ENCODE results near the gene HS3ST6. TPM values are rescaled to one million over a fixed set of nuclear protein-coding genes. Genes with fewer than 3 reads are reported as not detected.

Gene HS3ST6
- total and polyA plus RNA-seq, 9 of the 15 experiments (the other 6 are each of a cell fraction or from before 2014, with no cell fraction given), result not detected

DNA sequence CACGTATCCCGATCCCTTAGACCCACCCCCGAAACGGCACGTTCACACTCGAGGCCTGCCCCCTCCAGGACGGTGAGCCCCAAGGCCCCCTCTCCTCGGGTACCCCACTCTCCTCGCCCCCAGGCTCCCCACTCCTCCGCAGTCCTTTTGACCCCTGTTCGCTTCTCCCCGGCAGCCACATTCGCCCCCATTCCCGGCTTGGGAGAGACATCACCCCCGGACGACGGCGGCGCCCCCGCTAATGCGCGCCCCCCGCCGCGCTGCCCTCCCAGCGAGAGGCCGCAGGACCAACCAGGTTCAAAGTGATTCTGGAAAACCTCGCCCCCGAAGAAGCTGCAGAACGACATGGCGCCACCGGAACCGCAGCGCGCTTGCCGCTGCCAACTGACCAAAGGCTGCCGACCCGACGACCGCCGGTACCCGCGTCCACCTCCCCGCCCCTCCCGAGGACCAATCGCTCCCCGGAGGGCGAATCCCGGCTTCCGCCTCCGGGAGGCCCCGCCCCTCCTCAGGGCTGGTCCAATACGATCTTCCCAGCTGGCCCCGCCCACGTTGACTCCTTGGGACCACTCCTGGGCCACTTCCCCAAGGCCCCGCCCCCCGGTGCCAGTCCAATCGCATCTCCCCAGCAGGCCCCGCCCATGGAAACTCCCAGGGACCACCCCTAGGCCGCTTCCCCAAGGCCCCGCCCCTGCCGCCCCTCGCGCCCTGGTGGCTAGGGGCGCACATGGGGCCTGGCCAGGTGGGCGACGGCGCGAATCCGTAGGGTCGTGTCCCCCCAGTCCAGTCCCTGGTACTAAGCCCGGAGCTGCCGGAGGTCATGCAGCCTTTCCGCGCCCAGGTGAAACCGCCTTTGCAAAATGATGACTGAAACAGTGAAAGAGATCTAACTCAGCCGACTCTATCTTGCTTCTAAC, 24.9 kb upstream of the HS3ST6 start, which contains the start of gene MSRB1 (continued):
- TF ChIP-seq, protein P1, sequence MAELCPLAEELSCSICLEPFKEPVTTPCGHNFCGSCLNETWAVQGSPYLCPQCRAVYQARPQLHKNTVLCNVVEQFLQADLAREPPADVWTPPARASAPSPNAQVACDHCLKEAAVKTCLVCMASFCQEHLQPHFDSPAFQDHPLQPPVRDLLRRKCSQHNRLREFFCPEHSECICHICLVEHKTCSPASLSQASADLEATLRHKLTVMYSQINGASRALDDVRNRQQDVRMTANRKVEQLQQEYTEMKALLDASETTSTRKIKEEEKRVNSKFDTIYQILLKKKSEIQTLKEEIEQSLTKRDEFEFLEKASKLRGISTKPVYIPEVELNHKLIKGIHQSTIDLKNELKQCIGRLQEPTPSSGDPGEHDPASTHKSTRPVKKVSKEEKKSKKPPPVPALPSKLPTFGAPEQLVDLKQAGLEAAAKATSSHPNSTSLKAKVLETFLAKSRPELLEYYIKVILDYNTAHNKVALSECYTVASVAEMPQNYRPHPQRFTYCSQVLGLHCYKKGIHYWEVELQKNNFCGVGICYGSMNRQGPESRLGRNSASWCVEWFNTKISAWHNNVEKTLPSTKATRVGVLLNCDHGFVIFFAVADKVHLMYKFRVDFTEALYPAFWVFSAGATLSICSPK (IDR thresholded peaks at IDR 0.05; ENCODE audit: borderline replicate concordance), result 0 out of 2 replicates have a peak, but pooled peaks have one; percentile 38
- TF ChIP-seq ATF1 (CRISPR knock-in tag; IDR thresholded peaks at IDR 0.05) (no peak), ATF1 (tag; IDR thresholded peaks at IDR 0.05) (peak; percentile 51), SPI1 (IDR thresholded peaks at IDR 0.05; ENCODE audit: borderline replicate concordance, low read depth, low read length) (peak; percentile 71), ARID1B (IDR thresholded peaks at IDR 0.05) (no peak), ZNF668 (CRISPR knock-in tag; IDR thresholded peaks at IDR 0.05) (no peak), PCBP2 (IDR thresholded peaks at IDR 0.05; ENCODE audit: low read depth, low read length, poor library complexity, severe bottlenecking) (no peak), SIN3A (IDR thresholded peaks at IDR 0.05; ENCODE audit: borderline replicate concordance in 2 of 2, control insufficient read depth in 1 of 2, low read depth in 2 of 2, low read length in 2 of 2) (0 out of 4 replicates have a peak, but pooled peaks of 1 of the 2 experiments have one; percentile 69)
- TF ChIP-seq, protein P2, sequence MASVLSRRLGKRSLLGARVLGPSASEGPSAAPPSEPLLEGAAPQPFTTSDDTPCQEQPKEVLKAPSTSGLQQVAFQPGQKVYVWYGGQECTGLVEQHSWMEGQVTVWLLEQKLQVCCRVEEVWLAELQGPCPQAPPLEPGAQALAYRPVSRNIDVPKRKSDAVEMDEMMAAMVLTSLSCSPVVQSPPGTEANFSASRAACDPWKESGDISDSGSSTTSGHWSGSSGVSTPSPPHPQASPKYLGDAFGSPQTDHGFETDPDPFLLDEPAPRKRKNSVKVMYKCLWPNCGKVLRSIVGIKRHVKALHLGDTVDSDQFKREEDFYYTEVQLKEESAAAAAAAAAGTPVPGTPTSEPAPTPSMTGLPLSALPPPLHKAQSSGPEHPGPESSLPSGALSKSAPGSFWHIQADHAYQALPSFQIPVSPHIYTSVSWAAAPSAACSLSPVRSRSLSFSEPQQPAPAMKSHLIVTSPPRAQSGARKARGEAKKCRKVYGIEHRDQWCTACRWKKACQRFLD (CRISPR knock-in tag; IDR thresholded peaks at IDR 0.05), result 0 out of 2 replicates have a peak, but pooled peaks have one; percentile 27
- TF ChIP-seq, protein P3, sequence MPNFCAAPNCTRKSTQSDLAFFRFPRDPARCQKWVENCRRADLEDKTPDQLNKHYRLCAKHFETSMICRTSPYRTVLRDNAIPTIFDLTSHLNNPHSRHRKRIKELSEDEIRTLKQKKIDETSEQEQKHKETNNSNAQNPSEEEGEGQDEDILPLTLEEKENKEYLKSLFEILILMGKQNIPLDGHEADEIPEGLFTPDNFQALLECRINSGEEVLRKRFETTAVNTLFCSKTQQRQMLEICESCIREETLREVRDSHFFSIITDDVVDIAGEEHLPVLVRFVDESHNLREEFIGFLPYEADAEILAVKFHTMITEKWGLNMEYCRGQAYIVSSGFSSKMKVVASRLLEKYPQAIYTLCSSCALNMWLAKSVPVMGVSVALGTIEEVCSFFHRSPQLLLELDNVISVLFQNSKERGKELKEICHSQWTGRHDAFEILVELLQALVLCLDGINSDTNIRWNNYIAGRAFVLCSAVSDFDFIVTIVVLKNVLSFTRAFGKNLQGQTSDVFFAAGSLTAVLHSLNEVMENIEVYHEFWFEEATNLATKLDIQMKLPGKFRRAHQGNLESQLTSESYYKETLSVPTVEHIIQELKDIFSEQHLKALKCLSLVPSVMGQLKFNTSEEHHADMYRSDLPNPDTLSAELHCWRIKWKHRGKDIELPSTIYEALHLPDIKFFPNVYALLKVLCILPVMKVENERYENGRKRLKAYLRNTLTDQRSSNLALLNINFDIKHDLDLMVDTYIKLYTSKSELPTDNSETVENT (CRISPR knock-in tag; IDR thresholded peaks at IDR 0.05), result 0 out of 2 replicates have a peak, but pooled peaks have one; percentile 41
- TF ChIP-seq, protein P4, sequence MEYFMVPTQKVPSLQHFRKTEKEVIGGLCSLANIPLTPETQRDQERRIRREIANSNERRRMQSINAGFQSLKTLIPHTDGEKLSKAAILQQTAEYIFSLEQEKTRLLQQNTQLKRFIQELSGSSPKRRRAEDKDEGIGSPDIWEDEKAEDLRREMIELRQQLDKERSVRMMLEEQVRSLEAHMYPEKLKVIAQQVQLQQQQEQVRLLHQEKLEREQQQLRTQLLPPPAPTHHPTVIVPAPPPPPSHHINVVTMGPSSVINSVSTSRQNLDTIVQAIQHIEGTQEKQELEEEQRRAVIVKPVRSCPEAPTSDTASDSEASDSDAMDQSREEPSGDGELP (CRISPR knock-in tag; IDR thresholded peaks at IDR 0.05; ENCODE audit: borderline replicate concordance), result peak; percentile 90
